NCI-H524 treated with DMSO at 0.1 percent for 48 hours (cell line): ENCODE data around the gene SPA17.

ENCODE experiments used
- DNase-seq: peaks from one replicate; lab custom pipeline; 2025; lab: John Stamatoyannopoulos, UW

The SPA17 gene

DNA sequence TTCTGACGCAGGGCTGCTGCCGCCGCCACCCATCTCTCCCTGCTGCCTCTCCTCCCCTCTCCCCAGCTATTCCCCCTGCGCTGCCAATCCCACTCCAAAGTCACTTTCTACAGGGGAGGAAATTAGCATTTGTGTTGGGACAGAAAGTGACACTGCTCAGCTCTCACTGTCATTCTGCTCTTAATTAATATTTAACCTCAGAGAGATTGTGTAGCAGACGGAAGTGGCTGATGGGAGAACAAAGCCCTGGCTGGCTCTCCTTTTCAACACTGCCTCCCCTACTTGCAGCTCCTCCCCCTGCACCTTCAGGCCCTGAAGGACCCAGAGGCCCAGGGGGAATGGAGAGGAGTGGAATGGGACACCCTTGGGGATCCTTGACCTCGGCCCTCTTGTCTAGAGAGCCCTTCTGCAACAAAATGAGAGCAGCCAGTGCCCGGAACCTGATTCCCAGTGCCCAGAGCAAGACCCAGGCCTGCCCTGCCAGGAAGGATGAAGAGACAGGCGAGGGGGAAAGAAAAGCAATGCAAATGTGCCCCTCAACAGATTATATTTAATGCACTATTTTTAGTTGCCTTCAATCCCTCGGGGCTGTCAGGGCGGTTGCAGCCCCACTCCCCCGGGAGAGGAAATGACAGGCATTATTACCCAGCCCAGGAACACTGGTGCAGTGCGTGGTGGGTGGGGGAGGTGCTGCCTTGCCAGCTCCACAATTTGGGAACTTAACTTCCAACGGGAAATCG, 51.4 kb downstream of the SPA17 start:
- DNase-seq: no peak

DNA sequence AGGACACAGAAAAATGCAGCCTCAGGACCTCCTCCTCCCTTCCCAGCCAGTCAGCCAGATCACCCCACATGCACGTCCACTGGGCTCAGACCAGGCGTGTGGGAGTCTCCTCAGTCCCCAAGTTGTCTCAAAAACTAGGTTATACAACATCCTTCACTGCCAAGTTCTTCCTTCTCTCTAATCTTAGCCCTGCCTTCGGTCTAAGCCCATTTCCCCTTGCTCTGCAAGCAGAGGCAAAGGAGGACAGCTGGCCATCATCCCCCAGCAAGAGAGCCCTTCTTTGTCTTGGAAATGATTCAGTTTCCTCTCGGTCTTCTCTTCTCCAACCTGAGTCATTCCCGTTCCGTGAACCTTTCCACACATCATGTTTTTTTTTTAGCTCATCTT, 52.0 kb downstream of the SPA17 start:
- DNase-seq: no peak

- DNase-seq: no peak
Observed at GRCh38 chr11:124727474-124727873, 53.8 kb downstream of the SPA17 start.

GRCh38 chr11:124728134-124728533, 54.4 kb downstream of the SPA17 start:
- no peak for DNase-seq

- DNase-seq: no peak
Observed at GRCh38 chr11:124729571-124729970, 55.9 kb downstream of the SPA17 start.

DNA sequence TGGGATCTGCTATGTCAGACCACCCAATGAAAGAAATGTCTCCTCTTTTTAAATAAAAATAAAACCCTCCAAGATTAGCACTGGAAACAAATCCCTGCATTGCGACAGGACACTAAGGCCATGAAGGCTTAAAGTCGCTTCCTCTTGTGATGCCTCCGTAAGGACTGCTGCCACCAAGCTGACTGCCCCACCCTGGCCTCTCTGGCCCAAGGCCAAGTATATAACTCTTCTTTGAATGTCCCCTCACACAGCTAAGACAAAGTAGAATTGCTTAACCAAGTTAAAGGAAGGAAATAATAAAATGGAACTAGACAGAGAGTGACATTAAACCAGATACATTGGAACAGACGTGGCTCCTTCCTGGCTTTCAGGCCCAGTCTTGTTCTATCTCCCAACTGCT, 58.5 kb downstream of the SPA17 start:
- DNase-seq: no peak

DNA sequence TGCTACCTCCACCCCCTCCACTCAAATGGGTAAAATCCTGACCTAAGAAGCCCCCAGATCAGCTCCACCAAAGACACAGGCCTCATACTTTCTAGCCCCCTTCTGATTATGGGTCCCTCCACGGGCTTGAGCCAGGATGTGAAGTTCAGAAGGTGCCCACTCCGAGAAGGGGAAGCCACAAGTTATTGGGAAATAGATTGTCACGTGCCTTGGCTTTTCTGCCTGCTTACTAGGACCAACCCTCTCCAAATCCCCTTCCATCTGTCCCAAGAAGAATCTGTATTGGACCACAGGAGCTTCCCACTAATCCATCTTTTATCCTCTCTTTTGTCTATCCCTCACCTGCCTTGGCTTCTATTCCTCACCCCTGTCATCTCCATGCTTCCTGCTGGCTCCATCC, 63.0 kb downstream of the SPA17 start:
- peak; percentile 44 for DNase-seq

GRCh38 chr11:124737638-124738305, 64.1 kb downstream of the SPA17 start:
- no peak for DNase-seq

DNA sequence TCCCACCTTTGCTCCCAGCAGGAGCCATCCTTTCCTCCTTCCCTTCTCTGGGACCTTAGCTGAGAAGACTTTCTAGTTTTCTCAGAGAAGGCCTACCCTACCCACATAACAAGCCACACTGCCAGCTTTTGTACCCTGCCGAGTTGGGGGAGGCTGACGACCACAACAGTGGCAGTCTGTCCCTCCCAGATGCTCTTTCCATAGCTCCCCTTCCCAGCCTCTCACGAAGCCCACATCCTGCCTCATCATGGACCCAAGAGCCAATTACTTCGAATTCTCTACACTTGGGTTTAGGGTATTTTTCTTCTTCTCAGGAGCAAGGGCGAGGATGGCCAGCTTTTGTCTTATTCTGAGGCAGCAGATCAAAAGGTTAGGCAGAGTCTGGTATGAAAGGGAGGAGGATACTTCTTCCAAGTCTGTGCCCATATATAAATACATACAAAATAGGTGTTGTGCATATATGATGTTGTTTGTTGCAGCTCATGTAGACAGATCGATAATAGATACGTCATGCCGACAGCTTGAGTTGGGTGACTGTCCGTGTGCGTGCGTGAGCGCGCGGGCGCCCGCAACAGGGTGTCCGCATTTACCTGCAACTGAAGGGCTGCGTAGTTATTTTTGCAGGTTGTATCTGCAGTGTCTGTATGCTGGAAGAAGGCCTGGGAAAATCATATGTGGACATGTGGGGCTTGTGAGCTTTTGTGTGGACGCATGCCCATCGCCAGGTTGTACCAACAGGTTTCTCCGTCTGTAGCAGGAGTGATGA, 65.2 kb downstream of the SPA17 start:
- DNase-seq: no peak

GRCh38 chr11:124739479-124740276, 66.0 kb downstream of the SPA17 start, which contains the start of gene NRGN:
Gene NRGN, plus strand, starts transcription at chr11:124739942. Its CDS starts 143 bp downstream, at chr11:124740085.
- peak; percentile 79 for DNase-seq

DNA sequence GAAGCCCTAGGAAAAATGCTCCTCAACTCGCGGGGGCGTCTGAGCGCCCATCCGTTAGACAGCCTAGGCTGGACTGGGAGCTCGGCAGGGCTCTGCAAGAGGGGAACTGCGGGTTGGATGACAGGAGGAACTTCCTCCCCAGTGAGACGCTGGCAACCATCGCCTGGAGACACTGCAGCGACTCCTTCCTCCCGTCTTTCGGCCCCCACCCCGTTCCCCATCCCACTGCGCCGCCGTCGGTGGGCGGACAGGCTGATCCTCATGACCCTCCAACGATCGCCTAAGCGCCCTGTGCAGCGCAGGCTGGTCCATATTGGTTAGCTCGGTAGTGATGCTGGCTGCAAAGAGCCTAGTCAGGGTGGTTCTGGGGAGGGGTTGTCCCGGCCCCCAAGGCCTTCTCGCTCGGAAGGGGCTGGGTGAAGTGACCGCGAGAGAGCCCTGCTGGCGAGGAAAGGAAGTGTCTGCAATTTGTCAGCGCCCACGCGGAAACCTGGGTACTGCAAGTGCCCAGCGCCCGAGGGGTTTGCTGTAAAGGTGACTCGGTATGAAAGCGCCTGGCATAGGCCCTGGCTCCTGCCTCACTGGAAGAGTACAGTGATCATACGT, 66.7 kb downstream of the SPA17 start:
- DNase-seq: peak; percentile 25

GRCh38 chr11:124742555-124742954, 68.9 kb downstream of the SPA17 start:
- DNase-seq: no peak

DNA sequence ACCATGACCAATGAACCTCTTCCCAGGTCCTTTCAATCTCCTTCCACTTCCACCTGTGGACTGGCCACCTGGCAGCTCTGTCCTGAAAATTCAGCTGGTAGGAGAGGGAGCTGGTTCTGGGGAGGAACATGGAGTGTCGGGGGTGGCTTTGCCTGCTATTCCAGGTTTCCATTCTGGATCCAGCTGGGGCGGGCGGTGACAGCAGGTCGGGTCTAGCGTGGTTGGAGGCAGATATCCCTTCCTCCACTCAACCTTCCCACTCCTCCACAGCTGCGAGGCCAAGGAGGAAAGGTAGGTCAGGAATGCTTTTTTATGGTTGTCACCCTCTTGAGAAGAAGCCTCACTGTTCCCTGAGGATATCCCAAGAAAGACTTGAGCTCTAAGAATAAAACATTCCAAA, 69.3 kb downstream of the SPA17 start:
- DNase-seq: no peak

DNA sequence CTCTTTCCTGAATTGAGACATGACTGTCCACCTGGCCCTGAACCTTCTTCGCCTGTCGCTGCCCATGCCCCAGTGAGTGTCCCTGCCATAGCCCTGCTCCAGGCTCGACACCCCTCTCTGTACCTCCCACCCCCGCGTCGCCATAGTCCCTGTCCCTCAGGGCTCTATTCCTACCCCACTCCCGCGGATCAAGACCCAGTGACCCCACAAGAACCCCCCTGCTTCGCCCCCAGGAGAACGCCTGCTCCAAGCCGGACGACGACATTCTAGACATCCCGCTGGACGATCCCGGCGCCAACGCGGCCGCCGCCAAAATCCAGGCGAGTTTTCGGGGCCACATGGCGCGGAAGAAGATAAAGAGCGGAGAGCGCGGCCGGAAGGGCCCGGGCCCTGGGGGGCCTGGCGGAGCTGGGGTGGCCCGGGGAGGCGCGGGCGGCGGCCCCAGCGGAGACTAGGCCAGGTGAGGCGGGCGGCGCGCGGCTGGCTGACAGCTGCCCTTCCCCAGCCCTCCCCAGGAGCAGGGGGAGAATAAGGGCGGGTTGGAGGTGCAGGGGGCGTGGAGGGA, 71.6 kb downstream of the SPA17 start:
- DNase-seq: no peak

- no peak for DNase-seq
Observed at GRCh38 chr11:124745835-124746620, 72.3 kb downstream of the SPA17 start.

DNA sequence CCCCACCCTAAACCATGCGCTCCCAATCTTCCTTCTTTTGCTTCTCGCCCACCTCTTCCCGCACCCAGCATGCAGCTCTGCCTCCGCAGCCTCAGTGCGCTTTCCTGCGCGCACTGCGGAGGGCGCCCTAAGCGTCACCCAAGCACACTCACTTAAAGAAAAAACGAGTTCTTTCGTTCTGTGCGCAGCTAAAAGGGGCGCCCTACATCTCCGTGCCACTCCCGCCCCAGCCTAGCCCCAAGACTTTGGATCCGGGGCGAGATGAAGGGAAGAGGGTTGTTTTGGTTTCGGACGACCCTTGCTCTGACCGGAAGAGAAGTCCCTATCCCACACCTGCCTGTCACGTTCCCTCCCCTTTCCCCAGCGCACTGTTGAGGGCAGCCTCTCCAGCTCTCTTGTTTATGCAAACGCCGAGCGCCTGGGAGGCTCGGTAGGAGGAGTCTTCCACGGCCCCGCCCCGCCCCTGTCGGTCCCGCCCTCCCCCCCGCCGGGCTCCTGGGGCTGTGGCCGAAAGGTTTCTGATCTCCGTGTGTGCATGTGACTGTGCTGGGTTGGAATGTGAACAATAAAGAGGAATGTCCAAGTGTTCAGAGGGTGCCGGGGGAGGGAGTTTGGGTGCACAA, 73.0 kb downstream of the SPA17 start:
- no peak for DNase-seq
